H1 (cell line): ENCODE results near the gene BCAS3. TPM values are rescaled to one million over a fixed set of nuclear protein-coding genes. Genes with fewer than 3 reads are reported as not detected.

Experiments
- CTCF ChIA-PET: fragments of 300-600 bp; sonication (Branson Sonifier 250); formaldehyde crosslinking; loops from one replicate; lab custom pipeline; 2021; ENCODE audit not compliant: partially characterized antibody; lab: Charles Lee
- POLR2A ChIA-PET: fragments of 300-600 bp; sonication (Branson Sonifier 250); formaldehyde crosslinking; loops from one replicate; lab custom pipeline; 2021; ENCODE audit warnings: inconsistent platforms; ENCODE audit not compliant: partially characterized antibody; lab: Charles Lee
- DNase-seq, 2 experiments: peaks; one replicate each; pipeline versions ENCODE4 v3.0.0 to v3.0.0-alpha.2; 2010 to 2022; ENCODE audit warnings: low spot score in 2 of 2, low read depth in 1 of 2, mixed read lengths in 1 of 2
- FAIRE-seq: peaks from 2 replicates; lab custom pipeline; 2011; peaks lifted over from hg19 to GRCh38; lab: Jason Lieb, UNC
- H2AFZ ChIP-seq: 2 replicates; pipeline ENCODE4 v1.8.1; 2012; ENCODE audit warnings: low read length, inconsistent platforms
- H2AK5ac ChIP-seq: 2 replicates; pipeline ENCODE4 v1.6.1; 2013; ENCODE audit warnings: low read depth, low read length
- H2BK120ac ChIP-seq: replicated peaks from 2 replicates; pipeline ENCODE3; 2013; ENCODE audit warnings: low read depth, low read length, inconsistent platforms
- H2BK12ac ChIP-seq: 2 replicates; pipeline ENCODE4 v1.6.1; 2013; ENCODE audit warnings: low read depth, low read length
- H2BK15ac ChIP-seq: 2 replicates; pipeline ENCODE4 v1.6.1; 2013; ENCODE audit warnings: low read length
- H2BK20ac ChIP-seq: 2 replicates; pipeline ENCODE4 v1.6.1; 2013; ENCODE audit warnings: low read length
- H2BK5ac ChIP-seq: 2 replicates; pipeline ENCODE4 v1.6.1; 2013; ENCODE audit warnings: low read depth, low read length
- H3K14ac ChIP-seq: 2 replicates; pipeline ENCODE4 v1.6.1; 2013; ENCODE audit warnings: inconsistent platforms; ENCODE audit not compliant: insufficient read length
- H3K18ac ChIP-seq: 2 replicates; pipeline ENCODE4 v1.6.1; 2013; ENCODE audit warnings: low read length; ENCODE audit errors: extremely low read depth
- H3K23ac ChIP-seq: 2 replicates; pipeline ENCODE4 v1.6.1; 2013; ENCODE audit warnings: inconsistent platforms; ENCODE audit not compliant: insufficient read length
- H3K23me2 ChIP-seq: 2 replicates; pipeline ENCODE4 v1.6.1; 2013; ENCODE audit warnings: low read depth, low read length
- H3K27ac ChIP-seq: 2 replicates; pipeline ENCODE4 v1.6.1; 2011; ENCODE audit warnings: low read depth, low read length, inconsistent platforms
- H3K27me3 ChIP-seq, 4 experiments: replicated peaks in 1 of 4; 1 replicate in 1 of 4; 2 replicates in 3 of 4; pipeline versions ENCODE4 v1.6.1 to v1.8.1; 2011 to 2013; ENCODE audit warnings: low read length in 3 of 4, mild to moderate bottlenecking in 3 of 4, inconsistent platforms in 2 of 4, mixed read lengths in 2 of 4, moderate library complexity in 1 of 4; ENCODE audit not compliant: control insufficient read depth in 3 of 4, insufficient read depth in 3 of 4; ENCODE audit errors: extremely low read depth in 1 of 4
- H3K36me3 ChIP-seq, 4 experiments: 2 replicates each; pipeline versions ENCODE4 v1.6.1 to v1.8.1; 2011 to 2013; ENCODE audit warnings: mild to moderate bottlenecking in 4 of 4, low read length in 3 of 4, moderate library complexity in 2 of 4, control low read depth in 1 of 4, inconsistent platforms in 1 of 4; ENCODE audit not compliant: insufficient read depth in 4 of 4, control insufficient read depth in 2 of 4
- H3K4ac ChIP-seq: replicated peaks from 2 replicates; pipeline ENCODE3; 2013; ENCODE audit warnings: low read length, low read depth, mixed read lengths, inconsistent platforms; ENCODE audit not compliant: insufficient read length
- H3K4me1 ChIP-seq, 4 experiments: replicated peaks in 1 of 4; 1 replicate in 1 of 4; 2 replicates in 3 of 4; pipeline versions ENCODE4 v1.6.1 to v1.8.1; 2011 to 2013; ENCODE audit warnings: low read length in 3 of 4, inconsistent platforms in 2 of 4, mixed read lengths in 1 of 4; ENCODE audit not compliant: insufficient read depth in 4 of 4, control insufficient read depth in 3 of 4
- H3K4me2 ChIP-seq, 2 experiments: 2 replicates each; pipeline versions ENCODE4 v1.6.1 to v1.8.1; 2011 to 2013; ENCODE audit warnings: low read depth in 2 of 2, low read length in 2 of 2, control low read depth in 1 of 2, inconsistent platforms in 1 of 2, mild to moderate bottlenecking in 1 of 2; ENCODE audit not compliant: insufficient read depth in 1 of 2
- H3K4me3 ChIP-seq, 4 experiments: fragments of 200-600, 300-600 bp in 1 of 4; sonication (generic), shearing (Covaris generic), sonication (Bioruptor Twin) in 1 of 4; 2 replicates each; pipeline versions ENCODE4 v1.5.1 to v1.8.1; 2011 to 2016; ENCODE audit warnings: low read length in 4 of 4, low read depth in 3 of 4, control low read depth in 2 of 4, inconsistent platforms in 2 of 4, mild to moderate bottlenecking in 2 of 4, mixed read lengths in 1 of 4, moderate library complexity in 1 of 4; ENCODE audit not compliant: insufficient read depth in 2 of 4; ENCODE audit errors: extremely low read depth in 1 of 4
- H3K56ac ChIP-seq: replicated peaks from 2 replicates; pipeline ENCODE3; 2013; ENCODE audit warnings: low read depth, mild to moderate bottlenecking, mixed read lengths, low read length, inconsistent platforms; ENCODE audit not compliant: insufficient read length
- H3K79me1 ChIP-seq: 2 replicates; pipeline ENCODE4 v1.6.1; 2013; ENCODE audit warnings: low read depth, low read length, control low read depth
- H3K79me2 ChIP-seq, 2 experiments: 2 replicates each; pipeline versions ENCODE4 v1.6.1 to v1.8.1; 2012 to 2013; ENCODE audit warnings: low read length in 2 of 2, mild to moderate bottlenecking in 2 of 2, inconsistent platforms in 1 of 2; ENCODE audit not compliant: insufficient read depth in 2 of 2, control insufficient read depth in 1 of 2
- H3K9ac ChIP-seq, 4 experiments: replicated peaks in 1 of 4; 1 replicate in 1 of 4; 2 replicates in 3 of 4; pipeline versions ENCODE4 v1.6.1 to v1.8.1; 2011 to 2013; ENCODE audit warnings: low read depth in 3 of 4, low read length in 3 of 4, control low read depth in 2 of 4, mild to moderate bottlenecking in 2 of 4, moderate library complexity in 2 of 4, inconsistent platforms in 1 of 4; ENCODE audit errors: extremely low read depth in 1 of 4
- H3K9me3 ChIP-seq, 2 experiments: 2 replicates each; pipeline versions ENCODE4 v1.6.1 to v1.8.1; 2012 to 2013; ENCODE audit warnings: mild to moderate bottlenecking in 2 of 2, moderate library complexity in 2 of 2, control low read depth in 1 of 2, inconsistent platforms in 1 of 2, low read depth in 1 of 2, low read length in 1 of 2, mixed read lengths in 1 of 2; ENCODE audit not compliant: insufficient read depth in 2 of 2
- H4K20me1 ChIP-seq, 2 experiments: replicated peaks in 1 of 2; 2 replicates each; pipeline versions ENCODE3 to v1.8.1; 2011 to 2013; ENCODE audit warnings: inconsistent platforms in 2 of 2, low read length in 2 of 2, mild to moderate bottlenecking in 1 of 2; ENCODE audit not compliant: insufficient read depth in 2 of 2, control insufficient read depth in 1 of 2
- H4K5ac ChIP-seq: 2 replicates; pipeline ENCODE4 v1.6.1; 2013; ENCODE audit warnings: low read length, low read depth, mixed read lengths, inconsistent platforms; ENCODE audit not compliant: insufficient read length
- H4K8ac ChIP-seq: 2 replicates; pipeline ENCODE4 v1.8.0; 2013; ENCODE audit warnings: mild to moderate bottlenecking, moderate library complexity, low read length, inconsistent platforms; ENCODE audit not compliant: insufficient read depth; ENCODE audit errors: extremely low read depth
- H4K91ac ChIP-seq: replicated peaks from 2 replicates; pipeline ENCODE3; 2013; ENCODE audit warnings: low read length, mixed read lengths, inconsistent platforms; ENCODE audit not compliant: insufficient read length
- BRCA1 ChIP-seq: IDR thresholded peaks from 2 replicates; pipeline ENCODE4 v1.6.1; 2012; ENCODE audit warnings: low read depth, low read length, improper control_type of control experiment
- CBX8 ChIP-seq: fragments of 300-800, 300-1000 bp; sonication (generic); IDR thresholded peaks from 2 replicates; pipeline ENCODE4 v1.7.1; 2016; ENCODE audit warnings: low read depth, low read length, borderline replicate concordance
- CREB1 ChIP-seq: IDR thresholded peaks from 2 replicates; pipeline ENCODE4 v1.6.1; 2012; ENCODE audit warnings: inconsistent platforms
- CTBP2 ChIP-seq: IDR thresholded peaks from 2 replicates; pipeline ENCODE4 v1.7.0; 2011; ENCODE audit warnings: borderline replicate concordance, mild to moderate bottlenecking, moderate library complexity, mixed read lengths, low read length; ENCODE audit not compliant: insufficient read depth, insufficient read length
- GTF2F1 ChIP-seq: IDR thresholded peaks from 2 replicates; pipeline ENCODE4 v1.6.1; 2012; ENCODE audit warnings: low read depth, low read length, improper control_type of control experiment, borderline replicate concordance
- HDAC2 ChIP-seq, 2 experiments: fragments of 300-600 bp in 1 of 2; sonication (generic) in 1 of 2; IDR thresholded peaks; 2 replicates each; pipeline ENCODE4 v1.6.1; 2011 to 2012; ENCODE audit warnings: low read depth in 2 of 2, low read length in 2 of 2, mild to moderate bottlenecking in 2 of 2, moderate library complexity in 2 of 2, borderline replicate concordance in 1 of 2, inconsistent platforms in 1 of 2
- HDAC6 ChIP-seq: IDR thresholded peaks from one replicate; pipeline ENCODE4 v1.7.1; 2012; ENCODE audit warnings: low read depth, mild to moderate bottlenecking, inconsistent platforms, low read length, moderate library complexity
- PHF8 ChIP-seq: fragments of 200-600 bp; sonication (generic); conservative IDR thresholded peaks from 2 replicates; pipeline ENCODE4 v1.7.1; 2012; ENCODE audit warnings: low read depth, mild to moderate bottlenecking, inconsistent platforms, low read length, moderate library complexity
- SP1 ChIP-seq: IDR thresholded peaks from 2 replicates; pipeline ENCODE4 v1.6.1; 2011; ENCODE audit warnings: low read depth, low read length
- SP4 ChIP-seq: IDR thresholded peaks from 2 replicates; pipeline ENCODE4 v1.6.1; 2012; ENCODE audit warnings: low read length, inconsistent platforms
- SRF ChIP-seq: IDR thresholded peaks from 2 replicates; pipeline ENCODE4 v1.6.1; 2011; ENCODE audit warnings: mild to moderate bottlenecking, low read depth, low read length, moderate library complexity
- WGBS, 2 experiments: shearing (Covaris generic) in 1 of 2; methylation state at CpG; one replicate each; pipeline versions ENCODE4 v1.1.6 to v1.1.7; 2013 to 2015; ENCODE audit warnings: low lambda C conversion rate in 2 of 2, mixed read lengths in 2 of 2, inconsistent platforms in 1 of 2, low coverage in 1 of 2, missing lambda C conversion rate in 1 of 2; ENCODE audit not compliant: insufficient replicate concordance in 2 of 2, insufficient coverage in 1 of 2, insufficient read length in 1 of 2; ENCODE audit errors: extremely low coverage in 1 of 2, missing lambda C conversion rate in 1 of 2; 5-methylcytosine and 5-hydroxymethylcytosine counted together
- polyA plus RNA-seq, 7 experiments: library from polyadenylated mRNA; depleted of rRNA in 3 of 7; stranded (reverse) in 5 of 7; unstranded in 2 of 7; fragments of >200 nt in 5 of 7; fragments of 200-250 nt in 2 of 7; gene quantifications; 1 replicate in 5 of 7; 2 replicates in 1 of 7; 4 replicates in 1 of 7; pipeline versions ENCODE4 v1.2.1 to v1.2.3, GENCODE V29; 2011 to 2013; ENCODE audit warnings: missing spikeins in 2 of 7, mixed read lengths in 2 of 7
- total RNA-seq: library from RNA; stranded (reverse); fragmentation: NEBNext Ultra II Directional; extraction: Animal tissue kit (Norgen Biotek cat#: 25700); gene quantifications from 2 replicates; pipeline ENCODE4 v1.2.1, GENCODE V29; 2021
- TF ChIP-seq, protein P1 (sequence below): IDR thresholded peaks from 2 replicates; pipeline ENCODE4 v1.6.1; 2012; ENCODE audit warnings: low read length, inconsistent platforms

Gene BCAS3
- total and polyA plus RNA-seq, 2 of the 8 experiments (the other 6 are each of a cell fraction or from before 2014, with no cell fraction given), result 9.9 to 13.3 TPM

GRCh38 chr17:61316633-61317032 lies 639.0 kb downstream of the BCAS3 start:
- WGBS, 2 experiments, result 87% methylated on average over 6 of the region's 6 CpGs; no CpG with 5 or more reads in 1 of the 2 experiments
- H2BK120ac ChIP-seq, result no peak overlapping the region
- no peaks in the 10 kb centered on the region for H4K20me1 ChIP-seq
- no peak overlapping the region for H3K9ac ChIP-seq
- no peaks in the 10 kb centered on the region; a peak in 1 of 8 replicates for H3K36me3 ChIP-seq
- no peak overlapping the region for H3K27ac ChIP-seq
- ChIA-PET POLR2A (no interaction called here), CTCF (interaction anchor here (0.6 to 2.7 kb wide), 2 partner anchors 8 to 73 kb away, joined by 3 to 9 read pairs; no protein-coding TSS in a partner anchor)
- no peaks in the 10 kb centered on the region for H3K27me3 ChIP-seq
- no peak overlapping the region for H2BK15ac ChIP-seq
- H3K9me3 ChIP-seq, result no peaks in the 10 kb centered on the region
- no peaks in the 10 kb centered on the region for H3K79me2 ChIP-seq
- H3K4me3 ChIP-seq, result no peak overlapping the region
- no peak overlapping the region for H2AFZ ChIP-seq
- no peak overlapping the region for H3K18ac ChIP-seq
- H3K4me2 ChIP-seq, result no peak overlapping the region
- H3K23ac ChIP-seq, result no peak overlapping the region
- no peak overlapping the region for H2BK12ac ChIP-seq
- peaks cover 0 to 6% (median 0%) of the 10 kb centered on the region in 4 experiments; a peak in 2 of 7 replicates for H3K4me1 ChIP-seq
- H3K79me1 ChIP-seq, result no peaks in the 10 kb centered on the region
- no peak overlapping the region for H4K8ac ChIP-seq
- FAIRE-seq (no peak), DNase-seq (no peak)
- no peak overlapping the region for H2AK5ac ChIP-seq
- H3K23me2 ChIP-seq, result no peaks in the 10 kb centered on the region
- no peak overlapping the region for H2BK5ac ChIP-seq
- no peak overlapping the region for H4K91ac ChIP-seq
- H4K5ac ChIP-seq, result no peak overlapping the region
- no peak overlapping the region for H3K4ac ChIP-seq
- H3K14ac ChIP-seq, result no peak overlapping the region
- H3K56ac ChIP-seq, result no peak overlapping the region
- H2BK20ac ChIP-seq, result no peak overlapping the region
- TF ChIP-seq CREB1 (no peak), SRF (no peak), SP1 (no peak), GTF2F1 (no peak), CTBP2 (no peak), HDAC2 (IDR thresholded peaks at IDR 0.05; ENCODE audit: borderline replicate concordance in 1 of 2, low read depth in 2 of 2, low read length in 2 of 2) (no peak), CBX8 (no peak), HDAC6 (no peak), BRCA1 (no peak), PHF8 (no peak), SP4 (no peak)
- TF ChIP-seq, protein P1, sequence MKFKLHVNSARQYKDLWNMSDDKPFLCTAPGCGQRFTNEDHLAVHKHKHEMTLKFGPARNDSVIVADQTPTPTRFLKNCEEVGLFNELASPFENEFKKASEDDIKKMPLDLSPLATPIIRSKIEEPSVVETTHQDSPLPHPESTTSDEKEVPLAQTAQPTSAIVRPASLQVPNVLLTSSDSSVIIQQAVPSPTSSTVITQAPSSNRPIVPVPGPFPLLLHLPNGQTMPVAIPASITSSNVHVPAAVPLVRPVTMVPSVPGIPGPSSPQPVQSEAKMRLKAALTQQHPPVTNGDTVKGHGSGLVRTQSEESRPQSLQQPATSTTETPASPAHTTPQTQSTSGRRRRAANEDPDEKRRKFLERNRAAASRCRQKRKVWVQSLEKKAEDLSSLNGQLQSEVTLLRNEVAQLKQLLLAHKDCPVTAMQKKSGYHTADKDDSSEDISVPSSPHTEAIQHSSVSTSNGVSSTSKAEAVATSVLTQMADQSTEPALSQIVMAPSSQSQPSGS, result no peak
